OCI-LY1 (cell line): Measurements from ENCODE around the gene STK4.

Experiments
- H2AFZ ChIP-seq: fragments of 200-600 bp; sonication (generic), shearing (Covaris generic); 2 replicates; pipeline ENCODE4 v1.6.0; 2014; ENCODE audit warnings: antibody characterized with exemption, mild to moderate bottlenecking, low read length
- H3F3A ChIP-seq: fragments of 200-600 bp; sonication (generic), shearing (Covaris generic); 2 replicates; pipeline ENCODE4 v1.6.0; 2014; ENCODE audit warnings: mild to moderate bottlenecking, antibody characterized with exemption, low read length, moderate library complexity; ENCODE audit not compliant: insufficient read depth
- H3K27ac ChIP-seq: fragments of 200-600 bp; sonication (generic); 2 replicates; pipeline ENCODE4 v1.5.1; 2014; ENCODE audit warnings: low read length, mixed run types, mild to moderate bottlenecking, low read depth; ENCODE audit not compliant: poor library complexity, severe bottlenecking
- H3K27me3 ChIP-seq: fragments of 200-600 bp; sonication (generic); 2 replicates; pipeline ENCODE4 v1.6.0; 2014; ENCODE audit warnings: antibody characterized with exemption, mild to moderate bottlenecking, low read length, moderate library complexity; ENCODE audit not compliant: insufficient read depth
- H3K36me3 ChIP-seq: fragments of 200-600 bp; sonication (generic); 2 replicates; pipeline ENCODE4 v1.6.1; 2014; ENCODE audit warnings: mild to moderate bottlenecking, antibody characterized with exemption, low read length, moderate library complexity, mixed read lengths; ENCODE audit not compliant: insufficient read depth
- H3K4me1 ChIP-seq: fragments of 200-600 bp; sonication (generic); 2 replicates; pipeline ENCODE4 v1.5.1; 2014; ENCODE audit warnings: mild to moderate bottlenecking, low read length, moderate library complexity; ENCODE audit not compliant: insufficient read depth, severe bottlenecking
- H3K4me2 ChIP-seq: fragments of 200-600 bp; sonication (generic), shearing (Covaris generic); 2 replicates; pipeline ENCODE4 v1.6.1; 2014; ENCODE audit warnings: low read length
- H3K4me3 ChIP-seq: fragments of 200-600 bp; sonication (generic); 2 replicates; pipeline ENCODE4 v1.5.1; 2014; ENCODE audit warnings: low read length, low read depth, mild to moderate bottlenecking, mixed read lengths; ENCODE audit not compliant: poor library complexity, severe bottlenecking
- H3K79me2 ChIP-seq: fragments of 200-600 bp; shearing (Covaris generic); 2 replicates; pipeline ENCODE4 v1.6.1; 2016; ENCODE audit warnings: mixed run types, low read length, mixed read lengths; ENCODE audit not compliant: insufficient read depth
- H3K9ac ChIP-seq: fragments of 200-600 bp; sonication (generic), shearing (Covaris generic); 2 replicates; pipeline ENCODE4 v1.6.1; 2014; ENCODE audit warnings: mild to moderate bottlenecking, low read length, mixed read lengths
- H3K9me2 ChIP-seq: fragments of 200-600 bp; sonication (generic), shearing (Covaris generic); 2 replicates; pipeline ENCODE4 v1.6.1; 2014; ENCODE audit warnings: low read depth, mild to moderate bottlenecking, low read length, mixed read lengths
- H3K9me3 ChIP-seq: fragments of 200-600 bp; shearing (Covaris generic); 2 replicates; pipeline ENCODE4 v1.6.1; 2014; ENCODE audit warnings: low read length, mixed read lengths
- H4K20me1 ChIP-seq: fragments of 200-600 bp; sonication (generic), shearing (Covaris generic); 2 replicates; pipeline ENCODE4 v1.6.0; 2016; ENCODE audit warnings: mild to moderate bottlenecking, low read length; ENCODE audit not compliant: insufficient read depth
- CTCF ChIP-seq: fragments of 200-600 bp; sonication (generic), shearing (Covaris generic); IDR thresholded peaks from 2 replicates; pipeline ENCODE4 v1.5.1; 2017; ENCODE audit warnings: mild to moderate bottlenecking, antibody characterized with exemption, low read length, moderate library complexity, mixed read lengths
- EZH2 ChIP-seq: fragments of 200-600 bp; sonication (generic), shearing (Covaris generic); IDR thresholded peaks from 2 replicates; pipeline ENCODE4 v1.8.0; 2017; ENCODE audit warnings: borderline replicate concordance, mixed run types, mild to moderate bottlenecking, antibody characterized with exemption, low read length, moderate library complexity, mixed read lengths

The STK4 gene

GRCh38 chr20:44924541-44924940 is 41.8 kb upstream of the STK4 start:
- Histone ChIP-seq H3K9me3 (no peaks in the 10 kb centered on the region), H4K20me1 (no peaks in the 10 kb centered on the region), H3K79me2 (no peaks in the 10 kb centered on the region), H3K27ac (no peak overlapping the region), H2AFZ (no peak overlapping the region), H3K4me3 (no peak overlapping the region), H3K9me2 (no peaks in the 10 kb centered on the region), H3K4me2 (no peak overlapping the region), H3K36me3 (peaks cover 35% of the 10 kb centered on the region), H3K4me1 (no peaks in the 10 kb centered on the region), H3F3A (no peaks in the 10 kb centered on the region), H3K9ac (no peak overlapping the region), H3K27me3 (no peaks in the 10 kb centered on the region)
- TF ChIP-seq CTCF, result no peak
- TF ChIP-seq EZH2, result no peak

- Histone ChIP-seq H4K20me1 (no peaks in the 10 kb centered on the region), H3K4me3 (no peak overlapping the region), H3K4me2 (no peak overlapping the region), H3K9me3 (no peaks in the 10 kb centered on the region), H3K79me2 (no peaks in the 10 kb centered on the region), H3F3A (no peaks in the 10 kb centered on the region), H3K9ac (no peak overlapping the region), H3K36me3 (peaks cover 48% of the 10 kb centered on the region), H3K9me2 (no peaks in the 10 kb centered on the region), H3K27ac (no peak overlapping the region), H3K4me1 (no peaks in the 10 kb centered on the region), H3K27me3 (no peaks in the 10 kb centered on the region), H2AFZ (no peak overlapping the region)
- TF ChIP-seq CTCF (no peak), EZH2 (no peak)
Observed at GRCh38 chr20:44928595-44928994, 37.7 kb upstream of the STK4 start.

GRCh38 chr20:44930517-44931168 is 35.7 kb upstream of the STK4 start:
- no peak for TF ChIP-seq CTCF
- TF ChIP-seq EZH2, result no peak
- Histone ChIP-seq H3K36me3 (peaks cover 48% of the 10 kb centered on the region), H3K4me3 (no peak overlapping the region), H3K27ac (no peak overlapping the region), H3K4me1 (no peaks in the 10 kb centered on the region), H3F3A (no peaks in the 10 kb centered on the region), H3K27me3 (no peaks in the 10 kb centered on the region), H3K9ac (no peak overlapping the region), H3K4me2 (no peak overlapping the region), H2AFZ (no peak overlapping the region), H4K20me1 (no peaks in the 10 kb centered on the region), H3K9me3 (no peaks in the 10 kb centered on the region), H3K79me2 (no peaks in the 10 kb centered on the region), H3K9me2 (no peaks in the 10 kb centered on the region)
